ENCODE results near the gene CIDEA. TPM values are rescaled to one million over a fixed set of nuclear protein-coding genes. Genes with fewer than 3 reads are reported as not detected.

The CIDEA gene
- total and polyA plus RNA-seq, 2 donors (not counting 1 experiment from before 2014, with no cell fraction given), result not detected

DNA sequence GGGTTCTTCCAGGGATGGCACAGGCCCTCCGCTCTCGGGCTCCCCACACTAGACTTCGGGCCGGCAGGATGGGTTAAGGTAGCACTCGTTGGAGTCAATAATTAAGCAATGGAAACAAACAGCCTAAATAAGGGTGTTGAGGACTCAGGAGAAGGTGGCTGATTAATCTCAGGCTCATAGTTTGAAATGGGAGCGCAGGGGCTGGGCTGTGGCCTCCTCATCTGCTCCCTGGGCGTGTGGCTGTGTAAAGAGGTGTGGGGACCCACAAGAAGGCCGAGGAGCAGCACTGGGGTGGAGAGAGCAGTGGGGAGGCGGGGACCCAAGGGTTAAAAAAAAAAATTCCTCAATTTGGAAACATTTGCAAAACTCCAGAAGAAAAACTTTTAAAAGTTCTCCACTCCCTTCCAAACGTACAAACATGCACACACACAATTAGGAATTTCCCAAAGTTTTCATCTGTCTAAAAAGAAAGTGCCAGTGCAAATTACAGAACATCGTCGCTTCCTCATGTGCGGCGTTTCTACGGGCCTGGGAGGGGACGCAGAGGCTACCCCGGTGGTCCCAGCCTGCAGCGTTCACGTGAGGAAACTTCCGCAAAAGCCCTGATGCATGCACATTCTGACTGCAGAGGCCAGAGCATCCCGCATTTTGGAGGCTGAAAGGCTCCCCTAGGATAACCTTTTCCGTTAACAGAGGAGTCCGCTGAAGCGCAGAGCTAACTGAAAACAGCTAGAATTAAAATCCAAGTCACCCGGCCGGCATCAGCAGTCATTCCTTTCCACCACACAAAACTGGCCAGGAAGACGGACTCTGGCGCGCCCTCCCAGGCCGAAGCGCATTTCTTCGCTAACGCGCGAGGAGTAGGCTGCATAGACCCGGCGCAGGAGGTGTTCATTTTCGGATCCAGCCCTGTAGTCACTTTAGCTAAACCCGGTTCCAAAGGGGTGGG lies 52.9 kb downstream of the CIDEA start:
- TF ChIP-seq EZH2 (IDR thresholded peaks at IDR 0.05; ENCODE audit: borderline replicate concordance, insufficient read depth, low read depth, low read length, poor library complexity, severe bottlenecking), result no peak
- TF ChIP-seq, protein P1, sequence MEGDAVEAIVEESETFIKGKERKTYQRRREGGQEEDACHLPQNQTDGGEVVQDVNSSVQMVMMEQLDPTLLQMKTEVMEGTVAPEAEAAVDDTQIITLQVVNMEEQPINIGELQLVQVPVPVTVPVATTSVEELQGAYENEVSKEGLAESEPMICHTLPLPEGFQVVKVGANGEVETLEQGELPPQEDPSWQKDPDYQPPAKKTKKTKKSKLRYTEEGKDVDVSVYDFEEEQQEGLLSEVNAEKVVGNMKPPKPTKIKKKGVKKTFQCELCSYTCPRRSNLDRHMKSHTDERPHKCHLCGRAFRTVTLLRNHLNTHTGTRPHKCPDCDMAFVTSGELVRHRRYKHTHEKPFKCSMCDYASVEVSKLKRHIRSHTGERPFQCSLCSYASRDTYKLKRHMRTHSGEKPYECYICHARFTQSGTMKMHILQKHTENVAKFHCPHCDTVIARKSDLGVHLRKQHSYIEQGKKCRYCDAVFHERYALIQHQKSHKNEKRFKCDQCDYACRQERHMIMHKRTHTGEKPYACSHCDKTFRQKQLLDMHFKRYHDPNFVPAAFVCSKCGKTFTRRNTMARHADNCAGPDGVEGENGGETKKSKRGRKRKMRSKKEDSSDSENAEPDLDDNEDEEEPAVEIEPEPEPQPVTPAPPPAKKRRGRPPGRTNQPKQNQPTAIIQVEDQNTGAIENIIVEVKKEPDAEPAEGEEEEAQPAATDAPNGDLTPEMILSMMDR (IDR thresholded peaks at IDR 0.05), result no peak
- peak overlapping the region; percentile 96 for H3K4me3 Mint-ChIP-seq
- Histone ChIP-seq H3K79me2 (ENCODE audit: control insufficient read depth, insufficient read depth, low read length) (no peaks in the 10 kb centered on the region), H3K27ac (ENCODE audit: low read length in 2 of 2) (peak overlapping the region; percentile 4 to 51), H3K27me3 (replicated peaks in 1 of 4; ENCODE audit: control extremely low read depth in 1 of 4, control insufficient read depth in 3 of 4, insufficient read depth in 4 of 4, low read length in 3 of 4) (peaks cover 0 to 22% (median 11%) of the 10 kb centered on the region in 4 experiments), H3K36me3 (replicated peaks in 1 of 2; ENCODE audit: control extremely low read depth in 1 of 2, control insufficient read depth in 1 of 2, extremely low read depth in 1 of 2, insufficient read depth in 2 of 2, low read length in 1 of 2) (peaks cover 1 to 3% of the 10 kb centered on the region in 2 experiments), H3K9me3 (ENCODE audit: control extremely low read depth in 1 of 3, control insufficient read depth in 2 of 3, insufficient read depth in 1 of 3, low read length in 2 of 3) (peaks cover 2 to 16% (median 5%) of the 10 kb centered on the region in 3 donors), H3K4me2 (replicated peaks; ENCODE audit: low read depth, low read length, poor library complexity, severe bottlenecking) (peak overlapping the region; percentile 86), H3K4me3 (ENCODE audit: control extremely low read depth in 1 of 5, extremely low read depth in 1 of 5, insufficient read depth in 1 of 5, low read depth in 2 of 5, low read length in 4 of 5) (peak overlapping the region; percentile 52 to 81 (median 62)), H2AFZ (ENCODE audit: insufficient read depth, low read depth, low read length, poor library complexity, severe bottlenecking) (peak overlapping the region; percentile 76), H3K9ac (ENCODE audit: low read length) (peak overlapping the region; percentile 72), H3K4me1 (ENCODE audit: control insufficient read depth in 2 of 2, insufficient read depth in 2 of 2, low read length in 2 of 2) (peaks cover 15 to 32% of the 10 kb centered on the region in 2 donors), H4K20me1 (ENCODE audit: control insufficient read depth, insufficient read depth, low read length, poor library complexity, severe bottlenecking) (no peaks in the 10 kb centered on the region)
- peaks cover 3% of the 10 kb centered on the region for H3K9me3 Mint-ChIP-seq (ENCODE audit: insufficient read depth)
- ATAC-seq (ENCODE audit: low read depth), result peak; percentile 9
- DNase-seq, result peak; percentile 58
- peaks cover 28% of the 10 kb centered on the region for H3K27me3 Mint-ChIP-seq
- peaks cover 23% of the 10 kb centered on the region for H3K4me1 Mint-ChIP-seq
- POLR2A ChIA-PET, result interaction anchor here (0.6 kb wide), 1 partner anchor 192 kb away, joined by 3 read pairs; no protein-coding TSS in a partner anchor
- CTCF ChIA-PET, result interaction anchor here (1.1 kb wide), 1 partner anchor 21 kb away, joined by 4 read pairs; no protein-coding TSS in a partner anchor
- intact Hi-C loops (cut with micrococcal nuclease), result no loop called here
- H3K27ac Mint-ChIP-seq, result peak overlapping the region; percentile 84
- WGBS (ENCODE audit: insufficient coverage), result 11% methylated on average over 37 of the region's 39 CpGs

Data from B cell (primary cell).